Measurements from ENCODE around the gene AKIRIN1. TPM values are rescaled to one million over a fixed set of nuclear protein-coding genes. Genes with fewer than 3 reads are reported as not detected.
"Not testable (repeated sequence)": the region's sequence is repeated elsewhere in the genome, so short reads cannot be mapped to it uniquely, and the experiment has no call there.

Gene AKIRIN1
- total and polyA plus RNA-seq, 8 donors: 7.5 to 21.8 (median 12.1) TPM

GRCh38 chr1:39003281-39003680, 12.2 kb downstream of the AKIRIN1 start:
- Histone ChIP-seq H3K4me1 (no peaks in the 10 kb centered on the region), H3K27me3 (no peaks in the 10 kb centered on the region), H3K9me3 (no peaks in the 10 kb centered on the region), H3K36me3 (peaks cover 0 to 59% (median 27%) of the 10 kb centered on the region in 3 donors), H3K27ac (no peak overlapping the region), H3K4me3 (no peak overlapping the region)
- intact Hi-C loops (cut with DNase I): no loop called here
- FAIRE-seq: no peak
- no peak for TF ChIP-seq CTCF (IDR thresholded peaks at IDR 0.05)
- DNase-seq: no peak
- 86 to 90% methylated on average over 3 of the region's 3 CpGs for WGBS, 2 donors
- no peak for ATAC-seq

GRCh38 chr1:39003794-39004193, 12.7 kb downstream of the AKIRIN1 start:
- 62 to 75% methylated on average over 2 of the region's 2 CpGs for WGBS, 2 donors
- intact Hi-C loops (cut with DNase I): no loop called here
- TF ChIP-seq CTCF (IDR thresholded peaks at IDR 0.05): no peak
- Histone ChIP-seq H3K36me3 (peaks cover 0 to 59% (median 27%) of the 10 kb centered on the region in 3 donors), H3K27ac (no peak overlapping the region), H3K9me3 (no peaks in the 10 kb centered on the region), H3K4me1 (no peaks in the 10 kb centered on the region), H3K27me3 (no peaks in the 10 kb centered on the region), H3K4me3 (no peak overlapping the region)
- FAIRE-seq (no peak), DNase-seq (no peak), ATAC-seq (no peak)

- no peak for FAIRE-seq
Observed at GRCh38 chr1:39006287-39006686, 15.2 kb downstream of the AKIRIN1 start.

GRCh38 chr1:39006726-39007645, 15.9 kb downstream of the AKIRIN1 start:
- peaks cover 0 to 54% (median 18%) of the 10 kb centered on the region in 3 donors for H3K36me3 ChIP-seq
- no peak for ATAC-seq
- no peaks in the 10 kb centered on the region for H3K27me3 ChIP-seq
- intact Hi-C loops (cut with DNase I): no loop called here
- no peak for TF ChIP-seq CTCF (IDR thresholded peaks at IDR 0.05)
- 94 to 95% methylated on average over 13 of the region's 13 CpGs for WGBS, 2 donors
- no peaks in the 10 kb centered on the region for H3K4me1 ChIP-seq
- no peaks in the 10 kb centered on the region for H3K9me3 ChIP-seq
- DNase-seq: no peak
- no peak overlapping the region for H3K27ac ChIP-seq
- no peak for FAIRE-seq
- no peak overlapping the region for H3K4me3 ChIP-seq

More at GRCh38 chr1:39006287-39006686, 15.2 kb downstream of the AKIRIN1 start:
- 83 to 92% methylated on average over 2 of the region's 2 CpGs for WGBS, 2 donors
- no peak for ATAC-seq
- no peak overlapping the region for H3K4me3 ChIP-seq
- no peaks in the 10 kb centered on the region for H3K4me1 ChIP-seq
- no peaks in the 10 kb centered on the region for H3K27me3 ChIP-seq
- intact Hi-C loops (cut with DNase I): no loop called here
- no peaks in the 10 kb centered on the region for H3K9me3 ChIP-seq
- H3K27ac ChIP-seq: no peak overlapping the region
- H3K36me3 ChIP-seq: peaks cover 0 to 61% (median 23%) of the 10 kb centered on the region in 3 donors
- no peak for TF ChIP-seq CTCF (IDR thresholded peaks at IDR 0.05)
- DNase-seq: no peak

- FAIRE-seq; H3K27ac ChIP-seq; H3K4me1 ChIP-seq; ATAC-seq; DNase-seq; intact Hi-C loops (cut with DNase I); H3K27me3 ChIP-seq; H3K4me3 ChIP-seq; H3K36me3 ChIP-seq; H3K9me3 ChIP-seq: not testable (repeated sequence)
- 87 to 93% methylated on average over 8 of the region's 8 CpGs for WGBS, 2 donors
Observed at GRCh38 chr1:39014956-39015355, 23.9 kb downstream of the AKIRIN1 start.

All from pancreas (tissue), 10 donors.